CD4-positive, alpha-beta T cell (primary cell): ENCODE measurements around the gene TRAPPC3. TPM values are rescaled to one million over a fixed set of nuclear protein-coding genes. Genes with fewer than 3 reads are reported as not detected.

Experiments
- ATAC-seq: fragments of 200-7000 bp; cut with Tn5 transposase; one replicate; pipeline ENCODE4 v1.10.0; 2022; ENCODE audit warnings: mild to moderate bottlenecking; ENCODE audit not compliant: poor library complexity
- CTCF ChIA-PET: fragments of 350-600 bp; sonication (Branson Sonifier 250); formaldehyde crosslinking; loops from one replicate; lab custom pipeline; 2021; ENCODE audit warnings: antibody characterized with exemption, inconsistent platforms; lab: Charles Lee
- POLR2A ChIA-PET: fragments of 350-600 bp; sonication (Branson Sonifier 250); formaldehyde crosslinking; loops from one replicate; lab custom pipeline; 2021; ENCODE audit warnings: antibody characterized with exemption, inconsistent platforms; lab: Charles Lee
- DNase-seq, 14 experiments: peaks; one replicate each; pipeline ENCODE4 v3.0.0-alpha.2; 2013 to 2020; ENCODE audit warnings: mixed read lengths in 2 of 14
- H3K27ac ChIP-seq, 2 donors: one replicate each; pipeline versions ENCODE4 v1.5.1 to v1.7.0; 2013; ENCODE audit warnings: low read length in 2 of 2, low read depth in 1 of 2, mild to moderate bottlenecking in 1 of 2
- H3K27me3 ChIP-seq, 2 experiments: 1 replicate in 1 of 2; 2 replicates in 1 of 2; pipeline versions ENCODE4 v1.6.1 to v1.7.0; 2013; ENCODE audit warnings: low read length in 2 of 2, control low read depth in 1 of 2, mild to moderate bottlenecking in 1 of 2, moderate library complexity in 1 of 2; ENCODE audit not compliant: insufficient read depth in 2 of 2, control insufficient read depth in 1 of 2
- H3K36me3 ChIP-seq: one replicate; pipeline ENCODE4 v1.6.1; 2013; ENCODE audit warnings: low read length, control low read depth; ENCODE audit not compliant: insufficient read depth
- H3K4me1 ChIP-seq: one replicate; pipeline ENCODE4 v1.6.1; 2013; ENCODE audit warnings: low read length, control low read depth; ENCODE audit not compliant: insufficient read depth
- H3K4me3 ChIP-seq: one replicate; pipeline ENCODE4 v1.5.1; 2013; ENCODE audit warnings: mild to moderate bottlenecking, low read length, moderate library complexity
- H3K9me3 ChIP-seq, 2 experiments: 1 replicate in 1 of 2; 2 replicates in 1 of 2; pipeline versions ENCODE4 v1.6.1 to v1.7.0; 2013; ENCODE audit warnings: low read length in 2 of 2, mild to moderate bottlenecking in 2 of 2, control low read depth in 1 of 2, moderate library complexity in 1 of 2; ENCODE audit not compliant: control insufficient read depth in 1 of 2, insufficient read depth in 1 of 2
- H3K27ac Mint-ChIP-seq: one replicate; pipeline ENCODE4 v1.8.0; 2020; ENCODE audit warnings: mixed read lengths
- H3K27me3 Mint-ChIP-seq: one replicate; pipeline ENCODE4 v1.8.0; 2021; ENCODE audit warnings: mixed read lengths
- H3K36me3 Mint-ChIP-seq: one replicate; pipeline ENCODE4 v1.8.0; 2021; ENCODE audit warnings: low read depth, mixed read lengths
- H3K4me1 Mint-ChIP-seq: one replicate; pipeline ENCODE4 v1.8.0; 2021; ENCODE audit warnings: low read depth, mixed read lengths
- H3K4me3 Mint-ChIP-seq: one replicate; pipeline ENCODE4 v1.8.0; 2020; ENCODE audit warnings: mild to moderate bottlenecking, mixed read lengths
- H3K9me3 Mint-ChIP-seq: one replicate; pipeline ENCODE4 v1.8.0; 2020; ENCODE audit warnings: mixed read lengths
- intact Hi-C, 2 experiments: fragments of 100-400 bp; cut with DNase I in 1 of 2; cut with micrococcal nuclease in 1 of 2; formaldehyde crosslinking; loops; one replicate each; pipeline versions ENCODE4 v1.15.1 to v1.9.0; 2023 to 2025; cut with DNase I, micrococcal nuclease
- total RNA-seq, 174 experiments: library from RNA in 2 of 174; stranded (reverse) in 2 of 174; gene quantifications; one replicate each; pipeline ENCODE4 v1.2.3 and lab custom pipeline; 2021 to 2026
- TF ChIP-seq, protein P1 (sequence below): fragments of 200-600 bp; IDR thresholded peaks from one replicate; pipeline ENCODE4 v1.8.0; 2022; ENCODE audit warnings: antibody characterized with exemption, mild to moderate bottlenecking

The TRAPPC3 gene
- total RNA-seq, 2 experiments from 2014 or later = 18.4 to 21.3 TPM

DNA sequence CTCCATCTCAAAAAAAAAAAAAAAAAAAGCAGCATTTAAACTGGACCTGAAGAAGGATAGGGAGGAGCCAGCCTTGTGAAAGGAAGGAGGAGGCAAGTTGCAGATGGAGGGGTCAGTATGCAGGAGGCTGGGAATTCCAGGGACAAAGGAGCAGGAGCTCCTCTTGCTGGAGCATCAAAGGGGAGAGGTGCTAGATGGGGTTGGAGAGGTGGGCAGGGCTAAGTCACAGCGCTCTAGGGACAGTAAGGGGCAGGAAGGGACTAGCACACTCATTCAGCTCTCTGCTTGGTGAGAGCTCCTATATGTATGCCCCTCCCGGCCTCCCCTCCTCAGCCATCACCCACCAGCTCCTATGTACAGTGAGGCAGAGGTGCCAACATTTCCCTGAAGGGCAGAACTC, 33.4 kb upstream of the TRAPPC3 start:
- H3K27ac ChIP-seq = no peak overlapping the region
- Mint-ChIP-seq H3K36me3 (peaks cover 36% of the 10 kb centered on the region), H3K4me3 (no peak overlapping the region), H3K27ac (peak overlapping the region; percentile 0), H3K27me3 (no peaks in the 10 kb centered on the region), H3K9me3 (no peaks in the 10 kb centered on the region), H3K4me1 (peaks cover 5% of the 10 kb centered on the region)
- DNase-seq = no peak
- no peak overlapping the region for H3K4me3 ChIP-seq
- intact Hi-C loops = no loop called here
- H3K27me3 ChIP-seq = no peaks in the 10 kb centered on the region
- H3K9me3 ChIP-seq = no peaks in the 10 kb centered on the region
- peaks cover 2% of the 10 kb centered on the region for H3K4me1 ChIP-seq
- H3K36me3 ChIP-seq = peaks cover 34% of the 10 kb centered on the region
- POLR2A ChIA-PET = interaction anchor here (0.6 to 2.1 kb wide), 8 partner anchors 10 to 168 kb away, joined by 3 to 19 read pairs (median 4); partner anchors contain the start of genes THRAP3 and TRAPPC3
- CTCF ChIA-PET = interaction anchor here (1.2 to 2.1 kb wide), 2 partner anchors 20 to 33 kb away, joined by 3 to 13 read pairs; partner anchors contain the start of gene TRAPPC3
- no peak for ATAC-seq
- TF ChIP-seq, protein P1, sequence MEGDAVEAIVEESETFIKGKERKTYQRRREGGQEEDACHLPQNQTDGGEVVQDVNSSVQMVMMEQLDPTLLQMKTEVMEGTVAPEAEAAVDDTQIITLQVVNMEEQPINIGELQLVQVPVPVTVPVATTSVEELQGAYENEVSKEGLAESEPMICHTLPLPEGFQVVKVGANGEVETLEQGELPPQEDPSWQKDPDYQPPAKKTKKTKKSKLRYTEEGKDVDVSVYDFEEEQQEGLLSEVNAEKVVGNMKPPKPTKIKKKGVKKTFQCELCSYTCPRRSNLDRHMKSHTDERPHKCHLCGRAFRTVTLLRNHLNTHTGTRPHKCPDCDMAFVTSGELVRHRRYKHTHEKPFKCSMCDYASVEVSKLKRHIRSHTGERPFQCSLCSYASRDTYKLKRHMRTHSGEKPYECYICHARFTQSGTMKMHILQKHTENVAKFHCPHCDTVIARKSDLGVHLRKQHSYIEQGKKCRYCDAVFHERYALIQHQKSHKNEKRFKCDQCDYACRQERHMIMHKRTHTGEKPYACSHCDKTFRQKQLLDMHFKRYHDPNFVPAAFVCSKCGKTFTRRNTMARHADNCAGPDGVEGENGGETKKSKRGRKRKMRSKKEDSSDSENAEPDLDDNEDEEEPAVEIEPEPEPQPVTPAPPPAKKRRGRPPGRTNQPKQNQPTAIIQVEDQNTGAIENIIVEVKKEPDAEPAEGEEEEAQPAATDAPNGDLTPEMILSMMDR = no peak

DNA sequence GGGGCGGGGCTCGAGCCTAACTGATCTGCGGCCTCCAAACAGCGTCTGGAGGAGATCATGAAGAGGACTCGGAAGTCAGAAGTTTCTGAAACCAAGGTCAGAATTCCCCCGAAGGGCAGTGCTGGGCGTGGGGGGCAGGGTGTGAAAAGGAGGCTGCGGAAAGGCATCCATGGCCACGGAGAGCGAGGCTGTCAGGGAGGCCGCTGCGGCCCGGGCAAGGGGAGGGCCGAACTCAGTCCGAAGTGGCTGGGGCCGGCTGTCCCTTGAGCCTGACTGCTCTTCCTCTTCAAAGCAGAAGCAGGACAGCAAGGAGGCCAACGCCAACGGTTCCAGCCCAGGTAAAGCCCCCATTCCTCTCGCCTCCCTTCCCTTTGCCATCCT, 29.9 kb upstream of the TRAPPC3 start:
- no peak for ATAC-seq
- CTCF ChIA-PET = no interaction called here

DNA sequence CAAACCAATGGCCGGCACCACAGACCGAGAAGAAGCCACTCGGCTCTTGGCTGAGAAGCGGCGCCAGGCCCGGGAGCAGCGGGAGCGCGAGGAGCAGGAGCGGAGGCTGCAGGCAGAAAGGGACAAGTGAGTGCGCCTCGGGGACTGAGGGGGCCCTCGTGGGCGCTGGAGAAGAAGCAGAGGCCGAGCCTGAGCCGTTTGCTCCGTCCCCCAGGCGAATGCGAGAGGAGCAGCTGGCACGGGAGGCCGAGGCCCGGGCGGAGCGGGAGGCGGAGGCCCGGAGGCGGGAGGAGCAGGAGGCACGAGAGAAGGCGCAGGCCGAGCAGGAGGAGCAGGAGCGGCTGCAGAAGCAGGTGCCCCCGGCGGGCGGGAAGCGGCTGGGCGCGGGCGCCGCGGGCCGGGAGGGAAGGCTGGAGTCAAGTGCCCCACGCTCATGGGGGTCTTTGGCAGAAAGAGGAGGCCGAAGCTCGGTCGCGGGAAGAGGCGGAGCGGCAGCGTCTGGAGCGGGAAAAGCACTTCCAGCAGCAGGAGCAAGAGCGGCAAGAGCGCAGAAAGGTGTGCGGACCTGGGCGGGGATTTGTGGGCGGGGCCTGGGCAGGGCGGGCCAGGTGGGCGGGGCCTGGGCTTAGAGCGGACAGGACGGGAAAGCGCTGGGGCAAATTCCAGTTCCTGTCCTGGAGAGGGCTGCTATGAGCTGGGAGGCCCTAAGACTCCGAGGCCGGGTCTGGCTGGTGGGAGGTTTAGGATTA, 29.4 kb upstream of the TRAPPC3 start:
- ATAC-seq = no peak
- H3K4me3 ChIP-seq = no peak overlapping the region
- no peaks in the 10 kb centered on the region for H3K27me3 Mint-ChIP-seq
- peaks cover 4% of the 10 kb centered on the region for H3K4me1 ChIP-seq
- H3K27ac Mint-ChIP-seq = no peak overlapping the region
- H3K27ac ChIP-seq = no peak overlapping the region
- ChIA-PET POLR2A (interaction anchor here (1.4 kb wide), 1 partner anchor 29 kb away, joined by 3 read pairs; the partner anchor contains the start of gene TRAPPC3), CTCF (no interaction called here)
- no peak for DNase-seq
- peaks cover 4% of the 10 kb centered on the region for H3K4me1 Mint-ChIP-seq
- TF ChIP-seq, protein P1 = no peak
- peaks cover 69% of the 10 kb centered on the region for H3K36me3 Mint-ChIP-seq
- no peaks in the 10 kb centered on the region for H3K9me3 ChIP-seq
- no peaks in the 10 kb centered on the region for H3K9me3 Mint-ChIP-seq
- H3K27me3 ChIP-seq = no peaks in the 10 kb centered on the region
- intact Hi-C loops = no loop called here
- peaks cover 73% of the 10 kb centered on the region for H3K36me3 ChIP-seq
- H3K4me3 Mint-ChIP-seq = no peak overlapping the region

More for the DNA sequence above, 29.9 kb upstream of the TRAPPC3 start:
- Histone ChIP-seq H3K9me3 (no peaks in the 10 kb centered on the region), H3K27ac (no peak overlapping the region), H3K4me1 (peaks cover 4% of the 10 kb centered on the region), H3K36me3 (peaks cover 67% of the 10 kb centered on the region), H3K27me3 (no peaks in the 10 kb centered on the region), H3K4me3 (no peak overlapping the region)
- Mint-ChIP-seq H3K4me3 (no peak overlapping the region), H3K36me3 (peaks cover 63% of the 10 kb centered on the region), H3K27ac (no peak overlapping the region), H3K9me3 (no peaks in the 10 kb centered on the region), H3K4me1 (no peaks in the 10 kb centered on the region), H3K27me3 (no peaks in the 10 kb centered on the region)
- DNase-seq = no peak
- TF ChIP-seq, protein P1 = no peak
- intact Hi-C loops = no loop called here
- POLR2A ChIA-PET = interaction anchor here (1.4 kb wide), 1 partner anchor 30 kb away, joined by 3 read pairs; the partner anchor contains the start of gene TRAPPC3
